RCC 7860 (cell line): ENCODE results near the gene ATCAY.
"Not testable (repeated sequence)": the region's sequence is repeated elsewhere in the genome, so short reads cannot be mapped to it uniquely, and the experiment has no call there.

ENCODE experiments used
- DNase-seq: peaks from one replicate; pipeline ENCODE4 v3.0.0-alpha.2; 2015; ENCODE audit warnings: low spot score
- FAIRE-seq: peaks from 2 replicates; lab custom pipeline; 2012; peaks lifted over from hg19 to GRCh38; lab: Jason Lieb, UNC

ATCAY gene

GRCh38 chr19:3967983-3968382 lies 87.5 kb downstream of the ATCAY start:
- not testable (repeated sequence) for DNase-seq, FAIRE-seq

DNA sequence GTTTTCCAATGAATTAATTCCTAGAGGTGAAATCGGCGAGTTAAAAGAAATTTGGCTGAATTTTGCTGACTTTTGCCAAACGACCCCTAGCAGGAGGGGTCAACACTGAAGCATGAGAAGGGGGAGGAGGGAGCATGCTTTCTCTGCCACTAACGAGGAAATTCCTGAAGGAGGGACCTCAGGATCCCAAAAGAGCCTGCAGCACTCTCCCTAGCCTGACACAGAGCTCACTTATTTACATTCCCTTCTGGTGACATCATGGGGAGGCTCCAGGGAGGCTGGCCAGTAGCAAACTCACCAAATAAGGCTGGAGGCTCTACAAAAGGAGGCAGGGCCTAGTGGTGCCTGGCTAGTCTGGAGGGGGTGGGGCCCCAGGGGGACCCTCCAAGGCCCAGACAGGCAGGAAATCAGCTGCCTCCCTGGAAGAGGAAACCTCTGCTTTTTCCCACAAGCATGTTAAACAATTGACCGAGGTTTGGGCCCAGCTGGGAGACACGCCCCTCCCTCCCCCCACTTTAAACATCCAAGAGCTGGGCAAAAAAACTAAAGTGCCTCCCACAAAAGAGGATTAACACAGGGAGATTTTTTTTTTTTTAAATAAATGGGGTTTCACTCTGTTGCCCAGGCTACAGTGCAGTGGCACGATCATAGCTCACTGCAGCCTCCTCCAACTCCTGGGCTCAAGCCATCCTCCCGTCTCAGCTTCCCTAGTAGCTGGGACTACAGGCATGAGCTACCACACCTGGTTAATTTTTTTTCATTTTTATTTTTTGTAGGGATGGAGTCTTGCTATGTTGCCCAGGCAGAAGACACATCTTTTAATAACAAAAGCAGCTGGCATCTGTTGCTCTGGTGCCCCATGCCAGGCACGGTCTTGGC lies 88.3 kb downstream of the ATCAY start:
- FAIRE-seq = peak; percentile 91
- DNase-seq = peak; percentile 99

DNA sequence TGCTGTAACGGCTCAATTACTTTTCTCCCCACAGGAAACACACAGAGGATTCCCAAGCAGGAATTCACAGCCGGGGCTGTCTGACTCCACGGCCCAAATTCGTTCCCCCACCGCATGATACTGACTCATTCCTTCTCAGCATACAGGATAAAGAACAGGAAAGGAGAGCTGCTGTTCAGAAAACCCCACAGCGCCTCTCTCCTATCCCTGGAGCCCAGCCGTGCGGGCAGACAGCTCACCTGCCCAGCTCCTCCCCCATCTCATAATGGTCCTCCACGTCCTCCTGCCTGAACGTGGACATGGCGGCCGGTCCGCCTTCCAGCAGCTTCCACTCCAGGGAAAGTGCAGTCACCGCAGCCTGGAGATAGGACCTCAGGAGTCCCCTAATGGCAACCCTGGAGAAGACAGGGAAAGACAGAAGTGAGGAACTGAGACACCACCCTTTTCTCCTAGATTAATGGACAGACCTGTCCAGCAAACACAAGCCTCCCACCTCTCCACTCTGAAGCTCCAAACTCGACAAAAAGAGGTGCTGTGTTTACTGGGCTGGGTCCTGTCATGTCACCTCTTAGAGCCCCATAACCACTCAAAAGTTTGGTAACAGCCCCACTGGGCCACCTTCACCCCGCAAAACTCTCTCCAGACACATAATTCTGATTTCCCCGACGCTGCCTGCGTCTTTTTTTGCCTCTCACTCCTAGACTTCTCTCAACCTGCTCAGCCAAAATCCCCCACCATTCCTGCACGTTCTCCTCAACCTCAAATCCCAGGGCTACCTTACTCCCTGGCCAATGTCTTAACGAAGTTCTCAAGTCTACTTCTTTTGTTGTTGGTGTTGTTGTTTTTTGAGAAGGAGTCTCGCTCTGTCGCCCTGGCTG lies 89.2 kb downstream of the ATCAY start:
- DNase-seq = peak; percentile 97
- peak; percentile 89 for FAIRE-seq

DNA sequence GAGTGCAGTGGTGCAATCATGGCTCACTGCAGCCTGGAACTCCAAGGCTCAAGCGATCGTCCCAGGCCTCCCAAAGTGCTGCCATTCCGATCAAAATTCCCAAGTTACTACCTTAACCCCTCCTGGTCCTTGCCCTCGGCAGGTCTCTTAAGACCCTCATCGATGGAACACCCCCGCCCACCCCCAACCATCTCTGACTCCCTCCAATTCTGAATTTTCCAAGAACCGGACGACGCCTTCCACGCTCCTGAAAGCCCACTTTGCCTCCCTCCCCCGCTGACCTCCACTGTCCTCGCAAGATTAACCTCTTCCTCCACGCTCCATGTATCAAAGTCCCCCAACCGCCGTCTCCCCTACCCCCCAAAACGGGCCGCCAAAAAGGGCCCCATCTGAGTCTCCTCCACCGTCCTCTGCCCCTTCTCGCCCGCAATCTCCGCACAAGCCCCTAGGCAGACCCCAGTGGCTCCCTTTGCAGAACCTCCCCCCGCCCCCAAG lies 89.9 kb downstream of the ATCAY start:
- DNase-seq (no peak), FAIRE-seq (no peak)

DNA sequence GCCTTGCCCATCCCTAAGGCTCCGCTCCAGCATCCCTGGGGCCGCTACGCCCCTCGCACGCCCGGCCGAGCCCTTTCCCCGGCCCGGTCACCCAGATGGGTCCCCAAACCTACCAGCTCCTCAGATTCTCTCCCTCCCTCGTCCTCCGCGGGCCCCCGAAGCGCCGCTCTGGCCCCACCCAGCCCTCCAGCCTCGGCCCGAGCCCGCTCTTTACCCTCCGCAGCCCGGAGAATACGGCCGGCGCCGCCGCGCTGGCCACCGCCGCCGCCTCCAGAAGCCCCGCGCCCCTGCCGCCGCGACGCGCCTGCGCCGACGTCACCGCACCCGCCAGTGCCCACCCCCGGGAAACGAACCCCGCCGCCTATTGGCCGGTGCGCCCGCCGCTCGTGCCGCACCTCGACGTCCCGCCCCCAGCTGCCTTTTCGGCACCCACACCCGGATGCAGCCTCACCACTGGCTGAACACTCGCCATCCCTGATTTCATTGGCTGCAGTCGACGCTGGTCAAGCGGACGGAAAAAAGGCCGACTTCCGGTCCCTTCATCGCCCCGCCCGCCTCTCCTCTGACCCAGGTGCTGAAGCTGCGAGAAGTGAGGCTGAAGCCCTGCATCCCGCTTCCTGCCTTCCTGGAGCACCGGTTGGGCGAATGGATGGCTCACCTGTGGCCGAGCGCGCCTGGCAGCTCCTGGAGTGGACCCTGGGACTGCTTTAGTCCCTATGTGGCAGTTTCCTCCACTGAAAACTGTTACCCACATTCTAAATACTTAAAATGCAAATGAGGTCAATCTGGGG lies 90.5 kb downstream of the ATCAY start, which contains the start of gene DAPK3:
Gene DAPK3, minus strand, starts transcription at position 292 of the 791 bp plus-strand sequence. CDS start 1,364 bp downstream, outside the sequence.
- peak; percentile 58 for FAIRE-seq
- DNase-seq = peak; percentile 96

DNA sequence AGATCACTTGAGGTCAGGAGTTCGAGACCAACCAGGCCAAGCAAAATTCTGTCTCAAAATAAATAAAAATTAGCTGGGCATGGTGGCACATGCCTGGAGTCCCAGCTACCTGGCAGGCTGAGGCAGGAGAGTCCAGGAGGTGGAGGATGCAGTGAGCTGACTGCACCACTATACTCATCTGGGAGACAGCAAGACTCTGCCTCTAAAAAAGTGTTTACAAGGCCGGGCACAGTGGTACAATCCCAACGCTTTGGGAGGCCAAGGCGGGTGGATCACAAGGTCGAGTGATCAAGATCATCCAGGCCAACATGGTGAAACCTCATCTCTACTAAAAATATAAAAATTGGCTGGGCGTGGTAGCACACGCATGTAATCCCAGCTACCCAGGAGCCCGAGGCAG lies 94.7 kb downstream of the ATCAY start:
- DNase-seq = no peak

GRCh38 chr19:3975637-3976087 lies 95.2 kb downstream of the ATCAY start:
- DNase-seq = no peak
- no peak for FAIRE-seq

More for the DNA sequence above, 94.7 kb downstream of the ATCAY start:
- no peak for FAIRE-seq

DNA sequence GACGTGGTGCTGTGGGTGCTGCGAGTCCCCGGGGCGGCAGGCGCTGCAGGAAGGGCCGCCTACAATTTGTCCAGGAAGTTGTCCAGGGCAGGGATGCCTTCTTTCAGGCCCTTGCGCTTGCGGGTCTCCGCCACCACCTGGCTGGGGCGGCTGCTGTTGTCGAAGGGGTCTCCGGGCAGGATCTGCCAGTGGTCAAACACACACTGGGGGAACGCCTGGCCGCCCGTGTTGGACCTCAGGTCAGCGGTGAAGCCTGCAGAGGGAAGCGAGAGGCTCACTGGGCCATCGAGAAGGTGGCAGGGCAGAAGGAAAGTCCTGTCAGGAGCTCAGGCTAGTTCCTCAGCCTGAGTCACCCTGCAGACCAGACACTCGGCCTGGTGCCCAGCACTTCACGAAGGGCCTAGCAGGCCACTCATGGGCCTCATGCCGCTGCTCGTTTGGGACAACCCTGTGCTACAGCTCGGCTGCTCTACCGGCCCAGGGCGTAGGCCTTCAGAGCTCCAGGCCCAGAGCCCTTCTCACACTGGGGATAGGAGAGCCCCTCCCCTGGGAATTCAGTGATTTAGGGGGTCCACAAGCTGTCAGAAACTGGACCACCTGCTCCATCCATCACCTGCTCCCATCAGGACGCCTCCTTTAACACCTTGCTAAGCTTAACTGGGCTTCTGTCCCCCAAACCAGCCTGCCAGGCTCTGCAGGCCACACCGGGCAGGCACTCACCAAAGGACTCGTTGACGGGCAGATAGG lies 96.2 kb downstream of the ATCAY start:
- DNase-seq (no peak), FAIRE-seq (no peak)
